Activated CD4-positive, alpha-beta T cell treated with anti-CD3 and anti-CD28 coated beads for 4 hours (primary cell): ENCODE data around the gene GRIN2C.

Source experiments
- DNase-seq, 2 donors: peaks; one replicate each; pipeline ENCODE4 v3.0.0-alpha.2; 2020

Gene GRIN2C

DNA sequence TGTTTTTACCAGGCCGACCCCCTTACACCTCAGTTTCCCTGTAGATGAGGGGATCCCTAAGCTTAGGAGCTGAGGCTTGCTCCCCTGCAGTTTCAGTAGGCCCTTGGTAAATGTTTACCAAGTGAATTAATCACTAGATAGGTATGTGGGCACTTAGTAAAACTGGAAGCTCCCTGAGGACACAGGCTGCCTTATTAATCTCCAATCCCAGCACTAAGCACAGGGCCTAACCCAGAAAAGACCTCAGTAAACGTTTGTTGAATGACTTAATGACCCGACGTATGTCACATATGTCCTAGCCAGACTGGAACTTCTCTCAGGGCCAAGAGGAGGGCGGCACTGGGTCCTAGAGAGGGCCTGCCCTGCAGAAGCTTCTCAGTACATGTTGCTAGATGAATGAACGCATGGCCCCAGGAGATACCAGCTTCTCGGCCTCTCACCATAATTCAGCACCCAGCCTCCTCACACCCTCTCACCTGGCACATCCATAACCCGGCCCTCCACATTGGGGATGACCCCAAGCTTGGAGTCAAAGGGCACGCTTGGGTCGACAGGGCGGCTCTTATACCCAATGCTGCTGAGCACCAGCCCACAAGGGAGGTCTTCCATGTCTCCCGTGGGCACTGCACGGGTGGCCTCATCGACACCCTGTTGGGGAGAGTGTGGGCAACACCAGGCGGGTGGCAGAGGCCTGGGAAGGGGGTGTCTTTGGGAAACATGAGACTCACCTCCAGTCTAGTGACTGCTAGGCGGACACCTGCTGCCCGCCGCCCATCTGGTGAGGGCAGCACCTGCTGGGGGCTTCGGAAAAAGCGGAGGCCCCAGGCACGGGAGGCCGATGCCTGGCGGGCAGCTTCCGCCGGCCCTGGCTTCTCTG lies 4.0 kb upstream of the GRIN2C start:
- no peak for DNase-seq

DNA sequence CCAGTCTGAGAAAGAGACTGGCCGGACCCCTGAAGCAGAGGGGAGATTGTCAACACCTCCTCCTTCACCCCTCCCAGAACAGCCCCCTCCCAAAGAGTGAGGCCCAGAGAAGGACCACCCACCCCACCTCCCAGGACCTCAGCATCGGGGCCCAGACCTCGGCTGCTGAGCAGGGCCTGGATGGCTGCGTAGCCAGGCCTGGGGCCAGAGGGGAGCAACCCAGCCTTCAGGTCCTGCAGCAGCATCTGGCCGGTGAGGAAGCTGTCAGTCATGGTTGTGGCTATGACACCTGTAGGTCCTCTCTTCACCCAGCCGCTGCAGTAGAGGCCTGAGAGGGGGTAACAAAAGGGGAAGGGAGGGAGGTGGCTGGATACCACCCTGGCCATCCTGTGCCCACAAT lies 3.2 kb upstream of the GRIN2C start:
- DNase-seq: no peak

DNA sequence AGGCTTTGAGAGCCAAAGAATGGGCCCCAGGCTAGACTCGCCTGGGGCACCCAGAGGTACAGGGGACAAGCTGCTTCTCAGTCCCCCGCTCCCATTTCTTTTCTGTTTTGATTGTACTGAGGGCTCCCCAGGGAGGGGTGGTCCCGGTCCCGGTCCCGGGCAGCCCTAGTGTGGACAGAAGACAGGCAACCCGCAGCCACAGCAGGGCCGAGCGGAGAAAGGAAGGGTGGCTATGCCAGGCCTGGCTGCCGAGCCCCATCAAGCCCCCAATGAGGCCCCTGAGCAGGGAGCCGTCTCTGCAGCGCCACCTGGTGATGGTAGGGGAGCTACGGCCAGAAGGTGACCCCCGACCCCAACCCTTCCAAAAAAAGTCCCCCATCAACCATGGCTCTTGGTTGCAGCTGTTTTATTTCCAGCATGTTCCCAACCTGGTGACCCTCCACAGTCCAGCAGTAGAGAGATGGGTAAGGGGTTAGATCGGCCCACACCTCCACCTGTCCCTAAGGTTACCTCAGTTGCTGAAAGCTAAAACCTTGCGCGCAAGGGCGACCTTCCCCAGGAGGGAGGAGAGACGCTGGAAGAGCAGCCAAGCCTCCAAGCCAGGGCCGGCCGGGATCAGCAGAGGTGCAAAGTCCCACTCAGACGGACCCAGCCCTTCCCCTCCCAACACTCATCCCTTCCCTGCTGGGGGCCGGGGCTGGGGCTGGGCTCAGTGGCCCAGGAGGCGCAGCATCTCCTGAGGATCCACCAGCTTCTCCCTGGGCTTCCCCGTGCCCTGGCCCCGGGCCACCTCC lies 2.6 kb upstream of the GRIN2C start:
- DNase-seq: peak; percentile 60 to 67

DNA sequence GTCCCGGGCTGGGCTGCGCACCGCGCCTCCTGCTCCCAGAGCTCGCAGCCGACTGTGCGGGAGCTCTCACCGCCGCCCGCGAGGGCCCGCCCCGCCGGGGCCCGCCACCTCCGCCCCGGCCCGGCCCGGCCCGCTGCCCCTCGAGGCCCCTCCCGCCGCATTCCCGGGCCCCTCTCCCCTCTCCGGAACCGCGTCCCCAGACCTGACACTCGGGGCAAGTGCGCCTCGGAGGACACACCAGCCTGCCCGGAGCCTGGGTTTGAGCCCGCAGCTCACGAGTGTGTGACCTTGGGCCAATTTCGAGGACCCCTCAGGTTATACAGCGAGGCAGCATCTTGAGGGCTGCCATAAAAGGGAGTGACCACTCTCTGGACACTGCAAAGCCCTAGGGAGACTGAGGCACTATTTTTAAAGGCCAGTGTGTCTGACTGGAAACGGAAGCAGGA lies 2.0 kb upstream of the GRIN2C start:
- DNase-seq: no peak

DNA sequence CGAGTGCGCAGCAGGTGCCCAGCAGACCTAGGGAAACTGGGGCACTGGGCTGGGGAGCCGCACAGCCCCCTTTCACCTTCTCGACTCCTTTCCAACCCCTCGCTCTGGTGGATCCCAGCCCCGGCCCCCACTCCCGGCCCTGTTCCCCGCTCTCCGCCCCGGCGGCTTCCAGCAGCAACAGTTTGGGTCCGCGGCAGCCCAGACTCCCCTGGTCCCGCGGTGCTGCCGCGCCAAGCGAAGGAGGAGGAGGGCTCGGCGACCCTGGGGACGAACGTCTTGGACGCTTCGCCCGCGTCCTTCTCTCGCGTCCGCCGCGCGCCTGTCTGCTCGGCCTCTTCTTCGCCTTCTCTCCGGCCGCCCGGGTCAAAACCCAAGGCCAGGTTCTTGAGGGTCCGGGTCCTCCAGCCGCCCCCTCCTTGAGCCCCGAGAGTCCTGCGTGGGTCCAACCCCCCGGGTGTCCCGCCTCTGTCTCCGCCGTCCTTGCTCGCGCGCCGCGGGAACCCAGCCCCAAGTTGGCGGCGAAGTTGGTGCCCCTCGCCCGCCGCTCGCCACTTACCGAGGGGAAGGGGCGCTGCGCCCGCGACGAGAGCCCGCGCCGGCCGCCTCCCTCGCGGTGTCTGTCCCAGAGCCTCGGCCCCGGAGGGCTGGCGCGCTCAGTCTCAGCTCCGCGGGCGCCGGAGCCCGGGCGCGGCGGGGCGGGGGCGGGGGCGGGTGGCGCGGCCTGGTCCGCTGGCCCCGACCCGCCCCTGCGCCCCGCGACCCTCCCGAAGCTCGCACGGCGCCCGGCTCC lies 1.4 kb upstream of the GRIN2C start:
- DNase-seq: no peak

DNA sequence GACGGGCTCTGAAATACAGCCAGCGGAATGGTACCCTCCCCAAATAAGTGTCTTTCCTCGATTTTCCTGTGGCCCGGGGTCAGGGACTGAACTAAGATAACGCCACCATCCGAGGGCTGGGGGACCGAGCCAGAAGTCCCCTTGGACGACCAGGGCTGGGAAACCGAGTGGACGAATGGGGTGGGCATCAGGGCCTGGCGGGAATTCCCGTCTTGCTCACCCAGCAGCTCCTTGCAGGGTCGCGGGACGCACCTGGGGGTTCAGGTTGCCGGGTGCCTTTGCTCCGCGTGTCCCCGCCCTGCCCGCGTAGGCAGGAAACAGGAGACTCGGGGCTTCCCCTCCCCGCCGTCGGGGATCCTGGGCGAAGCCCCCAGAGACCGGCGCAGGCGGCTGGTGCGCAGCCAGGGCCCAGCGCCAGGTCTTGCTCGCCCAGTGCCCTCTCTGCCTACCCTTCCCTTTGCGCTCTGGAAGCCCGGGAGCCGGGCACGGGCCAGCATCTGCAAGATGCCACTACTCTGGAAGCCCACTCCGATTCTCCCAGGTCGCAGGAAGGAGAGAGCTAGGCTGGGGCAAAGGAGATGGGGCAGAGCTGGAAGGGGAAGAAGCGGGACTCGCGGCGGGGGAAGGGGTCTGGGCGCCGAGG lies 665 bp upstream of the GRIN2C start:
- no peak for DNase-seq

DNA sequence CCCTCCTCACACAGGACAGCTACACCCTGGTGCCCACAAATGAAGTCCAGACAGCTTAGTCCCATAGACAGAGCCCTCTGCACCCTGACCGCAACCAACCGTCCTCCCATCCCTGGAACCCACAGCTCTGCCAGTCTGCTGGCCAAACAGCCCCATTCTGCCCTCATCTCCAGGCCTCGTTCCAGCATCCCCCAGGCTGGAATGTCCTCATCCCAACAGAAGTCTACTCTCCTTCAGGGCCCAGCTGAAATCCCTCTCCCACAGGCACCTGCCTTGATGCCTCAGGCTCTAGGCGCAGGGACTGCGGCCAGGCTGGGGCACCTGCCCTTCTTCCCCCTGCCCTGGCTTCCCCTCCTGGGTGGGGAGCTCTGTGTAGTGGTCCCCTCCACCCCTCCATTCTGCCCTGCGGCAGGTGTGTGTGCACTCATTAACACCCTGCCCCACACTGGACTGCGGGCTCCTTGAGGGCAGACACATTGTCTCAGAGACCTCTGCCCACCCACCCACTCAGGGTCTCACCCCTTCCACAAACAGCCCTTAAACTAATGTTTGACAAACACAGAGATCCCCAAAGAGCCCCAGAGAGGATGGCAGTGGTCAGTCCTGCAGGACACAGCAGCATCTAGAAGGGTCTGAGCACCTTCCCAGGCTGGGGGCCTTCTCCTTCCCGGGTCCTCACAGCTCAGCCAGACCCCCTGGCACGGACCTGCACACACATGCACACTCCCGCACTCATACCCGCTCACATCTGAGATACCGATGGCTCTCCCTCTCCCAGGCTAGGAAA lies 820 bp downstream of the GRIN2C start:
- DNase-seq: no peak

DNA sequence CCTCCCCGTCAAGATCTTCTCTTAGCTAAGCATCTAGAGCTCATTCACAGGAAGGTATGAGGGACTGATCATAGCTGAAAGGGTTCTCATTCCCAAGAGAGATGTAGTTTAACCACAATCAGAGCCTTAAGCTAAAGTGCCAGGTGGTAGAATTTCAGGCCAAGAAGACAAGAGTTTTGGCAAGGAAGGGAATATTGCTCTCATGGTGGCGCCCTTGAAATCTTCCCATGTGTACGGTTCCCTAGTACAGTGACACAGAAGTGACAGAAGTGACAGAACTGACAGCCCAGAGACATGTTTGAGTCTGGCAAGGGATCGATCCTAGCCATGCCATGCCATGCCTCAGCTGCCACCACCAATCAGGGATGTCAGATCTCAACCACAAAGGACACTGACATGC lies 2.5 kb downstream of the GRIN2C start:
- no peak for DNase-seq

DNA sequence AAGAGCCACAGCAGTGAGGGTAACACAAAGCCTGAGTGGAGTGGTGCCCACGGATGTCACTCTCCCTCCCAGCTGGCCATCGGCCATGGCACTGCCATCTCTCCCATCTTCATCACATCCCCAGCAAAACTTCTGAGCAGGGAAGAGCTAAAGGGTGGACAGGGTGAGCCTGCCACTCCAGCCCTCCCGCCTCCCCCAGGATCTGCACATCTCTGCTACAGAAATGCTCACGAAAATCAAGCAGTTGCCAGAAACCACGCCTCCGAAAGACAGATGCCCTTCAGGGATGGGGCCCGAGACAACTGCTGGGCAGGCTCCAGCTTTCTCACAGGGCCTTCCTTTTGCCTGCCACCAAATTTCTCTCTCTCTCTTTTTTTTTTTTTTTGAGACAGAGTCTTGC lies 3.6 kb downstream of the GRIN2C start:
- DNase-seq: no peak

DNA sequence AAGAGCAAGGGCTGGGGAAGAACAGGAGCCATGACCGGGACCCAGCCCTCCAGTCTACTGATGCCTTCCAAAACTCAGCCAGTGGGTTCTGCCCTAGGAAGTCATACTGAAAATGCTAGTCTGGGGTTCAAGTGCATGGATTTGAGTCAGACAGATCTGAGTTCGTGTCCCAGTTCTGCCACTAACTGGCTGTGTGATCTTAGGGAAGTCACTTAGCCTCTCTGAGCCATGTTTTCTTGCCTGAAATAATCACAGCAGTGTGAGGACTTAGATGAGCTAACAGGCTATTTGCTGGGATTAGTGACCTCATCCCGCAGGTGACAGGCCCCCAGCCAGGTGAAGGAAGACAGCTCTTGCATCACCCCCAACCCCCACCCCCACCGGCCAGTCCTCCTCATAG lies 4.4 kb downstream of the GRIN2C start:
- DNase-seq: no peak

DNA sequence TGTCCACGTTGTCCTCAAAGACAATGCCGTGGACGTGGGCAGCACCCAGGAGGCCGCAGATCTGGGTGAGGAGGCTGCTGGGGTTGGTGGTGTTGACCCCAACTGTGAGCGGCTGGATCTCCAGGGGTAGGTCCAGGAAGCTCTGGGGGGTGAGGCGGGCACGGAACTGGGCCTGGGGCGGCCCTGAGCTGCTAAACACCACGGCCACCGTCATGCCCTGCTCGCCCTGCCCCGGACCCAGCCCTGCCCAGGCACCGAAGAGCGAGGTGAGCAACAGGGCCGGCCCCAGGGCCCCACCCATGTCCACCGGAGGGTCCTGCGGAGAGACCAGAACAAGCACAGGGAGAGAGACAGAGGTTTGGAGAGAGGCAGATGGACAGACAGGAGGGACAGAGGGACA lies 4.9 kb downstream of the GRIN2C start:
- DNase-seq: no peak

DNA sequence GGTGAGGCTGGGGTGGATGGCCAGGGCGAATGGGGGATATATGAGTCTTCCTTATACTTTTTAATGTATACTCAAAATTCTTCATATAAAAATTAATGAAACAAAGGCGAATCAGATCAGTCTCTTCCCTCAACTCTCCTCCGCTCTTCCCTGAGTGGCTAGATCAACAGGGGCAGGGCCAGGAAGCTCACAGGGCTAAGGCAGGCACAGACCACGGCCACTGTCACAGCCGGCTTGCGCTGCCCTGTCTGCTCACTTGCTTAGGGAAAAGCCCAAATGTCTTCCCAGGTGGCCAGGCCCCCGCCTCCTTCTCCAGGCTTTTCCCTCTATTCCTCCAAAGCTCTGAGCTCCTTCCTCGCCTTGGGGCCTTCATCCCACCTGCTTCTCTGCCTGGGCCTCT lies 6.0 kb downstream of the GRIN2C start:
- DNase-seq: no peak

DNA sequence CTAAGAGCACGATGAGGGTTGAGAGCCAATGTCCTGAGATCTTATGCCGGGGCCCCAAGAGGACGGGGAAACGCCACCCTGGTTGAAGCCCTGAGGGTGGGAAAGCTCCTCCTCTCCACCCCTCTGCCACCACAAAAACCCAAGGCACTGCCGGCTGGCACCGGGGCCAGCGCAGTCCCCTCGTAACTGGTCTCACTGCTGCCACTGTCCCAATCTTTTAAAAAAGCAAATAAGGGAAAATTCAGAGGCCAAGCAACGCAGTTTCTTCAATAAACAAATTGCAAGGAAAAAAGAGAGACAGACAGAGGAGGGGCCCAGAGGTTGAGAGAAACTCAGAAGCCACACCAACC lies 6.7 kb downstream of the GRIN2C start:
- DNase-seq: no peak

DNA sequence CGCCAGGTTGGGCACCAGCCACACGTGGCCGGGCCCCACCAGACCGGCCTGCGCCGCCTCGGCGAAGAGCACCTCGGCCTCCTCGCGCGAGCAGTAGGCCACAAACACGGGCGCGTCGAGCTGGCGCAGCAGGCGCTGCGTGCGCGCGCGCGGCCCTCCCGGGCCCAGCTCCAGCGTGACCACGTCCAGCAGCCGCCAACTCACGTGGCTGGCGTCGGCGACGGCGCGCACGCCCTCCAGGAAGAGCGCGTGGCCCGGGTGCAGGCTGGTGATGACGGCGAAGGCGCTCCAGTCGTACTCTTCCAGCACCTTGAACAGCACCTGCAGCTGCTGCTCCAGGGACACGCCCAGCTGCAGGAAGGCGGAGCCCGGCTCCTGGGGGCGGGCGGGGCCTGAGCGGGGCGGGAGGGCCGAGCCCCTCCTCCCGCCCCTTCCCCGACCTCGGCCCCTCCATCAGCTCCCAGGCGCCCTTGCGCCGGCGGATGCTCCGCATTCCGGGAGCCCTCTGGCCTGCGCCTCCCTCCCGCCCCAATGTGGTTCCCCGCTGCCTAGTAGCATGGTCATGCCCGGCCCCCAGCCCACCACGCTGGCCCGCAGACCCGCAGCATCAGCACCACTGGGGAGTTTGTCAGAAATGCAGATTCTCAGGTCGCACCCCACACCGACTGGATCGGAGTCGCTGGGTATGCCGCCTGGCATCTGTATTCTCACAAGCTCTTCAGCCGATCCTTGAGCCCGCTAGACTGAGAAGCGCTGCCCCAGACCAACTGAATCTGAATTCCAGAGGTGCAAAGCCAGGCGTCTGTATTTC lies 7.2 kb downstream of the GRIN2C start:
- peak; percentile 49 to 66 for DNase-seq

DNA sequence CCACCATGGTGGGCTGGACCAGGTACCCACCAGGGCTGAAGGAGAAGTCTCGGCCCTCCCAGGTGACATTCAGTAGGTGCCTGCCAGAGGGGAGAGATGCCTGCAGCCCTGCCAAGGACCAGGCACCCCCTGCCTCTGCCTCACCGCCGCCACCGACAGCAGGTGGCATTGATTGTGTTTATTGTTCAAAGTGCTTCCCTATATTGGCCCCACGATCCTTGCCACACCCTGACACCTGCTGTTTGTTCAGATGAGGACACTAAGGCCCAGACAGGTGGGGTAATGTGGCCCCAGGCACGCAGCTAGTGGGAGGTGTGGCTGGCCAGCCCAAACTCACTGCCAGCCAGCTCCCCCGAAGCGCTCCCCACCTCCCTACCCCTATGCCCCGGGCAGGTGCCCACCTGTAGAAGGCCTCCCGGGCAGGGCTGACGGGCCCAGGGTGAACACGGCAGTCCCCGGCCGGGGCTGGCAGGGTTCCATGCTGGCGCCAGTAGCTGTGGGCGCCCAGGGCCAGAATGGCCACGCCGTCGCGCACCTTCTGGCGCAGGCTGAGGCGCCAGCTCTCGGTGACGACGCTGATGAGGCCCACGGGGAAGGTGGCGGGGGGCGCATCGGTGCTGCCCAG lies 8.0 kb downstream of the GRIN2C start:
- DNase-seq: no peak

DNA sequence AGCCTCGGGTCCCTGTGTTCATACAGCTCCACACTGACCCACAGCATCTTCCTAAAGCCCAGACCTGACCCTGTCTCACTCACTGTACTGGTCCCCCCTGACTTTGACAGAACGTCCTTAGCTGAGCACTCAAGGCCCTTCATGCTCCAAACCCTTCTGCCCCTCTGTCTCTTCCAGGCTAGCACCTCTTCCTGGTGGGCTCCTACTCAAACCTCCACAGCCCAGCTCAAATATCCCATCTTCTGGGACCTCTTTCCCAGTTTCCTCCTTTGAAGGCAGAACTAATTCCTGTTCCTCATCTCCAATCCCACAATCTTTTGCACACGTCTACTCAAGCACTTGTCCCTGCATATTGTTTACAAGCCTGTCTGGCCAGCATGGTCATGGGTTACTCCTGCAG lies 8.8 kb downstream of the GRIN2C start:
- DNase-seq: no peak

DNA sequence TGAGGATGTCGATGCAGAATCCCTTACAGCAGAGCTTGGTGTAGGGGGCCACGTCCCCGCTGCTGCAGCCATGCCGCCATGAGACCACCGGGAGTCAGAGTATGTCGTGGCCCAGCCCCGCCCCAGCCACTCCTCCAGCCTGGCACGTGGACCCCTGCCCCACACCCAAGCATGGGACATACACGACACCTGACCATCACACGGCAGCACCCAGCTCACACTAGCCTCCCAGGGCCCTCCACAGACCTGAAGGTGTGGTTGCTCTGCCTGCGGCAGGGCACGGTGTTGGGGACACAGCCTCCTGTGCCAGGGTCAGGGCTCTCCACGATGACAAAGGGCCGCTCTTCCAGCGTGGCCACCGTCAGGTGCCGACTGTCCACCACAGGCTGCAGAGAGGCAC lies 9.4 kb downstream of the GRIN2C start:
- DNase-seq: no peak

DNA sequence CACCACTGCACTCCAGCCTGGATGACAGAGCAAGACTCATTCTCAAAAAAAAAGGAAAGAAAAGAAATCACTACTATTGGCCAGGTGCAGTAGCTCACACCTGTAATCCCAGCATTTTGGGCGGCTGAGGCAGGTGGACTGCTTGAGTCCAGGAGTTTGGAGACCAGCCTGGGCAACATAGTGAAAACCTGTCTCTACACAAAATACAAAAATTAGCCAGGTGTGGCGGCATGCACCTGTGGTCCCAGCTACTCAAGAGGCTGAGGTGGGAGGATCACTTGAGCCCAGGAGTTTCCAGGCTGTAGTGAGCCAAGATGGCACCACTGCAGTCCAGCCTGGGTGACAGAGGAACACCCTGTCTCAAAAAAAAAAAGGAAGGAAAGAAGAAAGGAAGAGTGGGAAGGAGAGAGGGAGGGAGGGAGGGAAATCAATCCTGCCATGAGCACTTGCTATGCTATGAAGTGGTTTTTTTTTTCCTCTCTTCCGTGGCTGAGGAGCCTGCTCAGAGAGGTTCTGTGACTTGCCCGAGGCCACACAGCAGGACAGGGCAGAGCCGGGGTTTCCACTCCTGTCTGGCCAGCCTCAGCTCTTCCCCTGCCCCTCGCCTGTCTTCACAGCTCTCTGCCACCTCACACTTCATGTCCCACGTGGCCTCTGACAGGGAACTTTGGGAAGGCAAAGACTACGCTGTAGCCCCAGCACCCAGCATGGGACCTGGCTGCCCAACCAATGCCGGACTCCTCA lies 10.9 kb downstream of the GRIN2C start:
- DNase-seq: no peak

DNA sequence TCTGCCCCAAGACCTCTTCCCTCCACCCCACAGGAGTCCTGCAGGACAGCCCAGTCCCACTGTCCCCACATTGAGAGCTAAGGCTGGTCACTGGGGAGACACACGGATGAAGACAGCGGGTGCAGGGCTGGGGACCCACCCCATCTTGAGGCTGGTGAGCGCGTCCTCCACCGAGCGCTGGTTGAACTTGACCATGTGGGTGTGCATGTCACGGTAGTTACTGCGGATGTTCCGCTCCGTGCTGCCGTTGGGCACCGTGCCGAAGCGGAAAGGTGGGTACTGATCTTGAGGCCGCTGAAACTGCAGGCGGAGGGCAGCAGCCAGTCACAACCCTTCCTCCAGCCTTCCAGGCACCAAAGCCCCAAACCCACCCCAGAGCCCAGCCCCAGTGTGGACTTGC lies 13.1 kb downstream of the GRIN2C start:
- DNase-seq: no peak

DNA sequence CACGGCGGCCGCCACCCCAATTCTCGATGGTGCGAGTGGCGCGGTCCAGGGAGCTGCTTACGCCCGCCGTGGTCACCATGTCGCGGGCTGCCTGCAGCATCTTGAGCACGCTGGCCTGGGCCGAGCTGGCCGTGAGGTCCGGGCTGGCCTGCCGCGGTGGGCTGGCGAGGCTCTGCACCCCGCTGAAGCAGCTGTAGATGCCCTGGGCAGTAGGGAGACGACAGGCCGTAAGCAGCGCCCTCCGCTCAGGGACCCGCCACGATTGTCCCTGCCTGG lies 16.4 kb downstream of the GRIN2C start:
- no peak for DNase-seq
